Measurements from ENCODE around the gene DELE1.

GRCh38 chr5:141879941-141880738 is 43.5 kb upstream of the DELE1 start:
- no peak for TF ChIP-seq CTCF (IDR thresholded peaks at IDR 0.05)
- no peak for TF ChIP-seq POLR2A (IDR thresholded peaks at IDR 0.05)

All from prostate gland (tissue), 2 donors.